Measurements from ENCODE around the gene ZBTB17. TPM values are rescaled to one million over a fixed set of nuclear protein-coding genes. Genes with fewer than 3 reads are reported as not detected.

ZBTB17 gene
- total RNA-seq, 1 experiment from 2014 or later = 41.6 TPM

GRCh38 chr1:15911927-15912326 is 64.0 kb downstream of the ZBTB17 start:
- POLR2A ChIA-PET = interaction anchor here (0.6 kb wide), 2 partner anchors 25 to 53 kb away, joined by 4 to 5 read pairs; no protein-coding TSS in a partner anchor
- no peaks in the 10 kb centered on the region for H3K9me3 ChIP-seq (ENCODE audit: control insufficient read depth, insufficient read depth, low read depth, low read length)
- intact Hi-C loops (cut with micrococcal nuclease; ENCODE audit: unreplicated experiment) = loop anchor here (10.0 kb wide), 1 partner anchor 107 kb away; the partner anchor contains the start of gene UQCRHL
- H3K4me1 ChIP-seq (ENCODE audit: control insufficient read depth, insufficient read depth, low read length) = no peaks in the 10 kb centered on the region; the same call in 1 of the 2 replicates
- CTCF ChIA-PET = no interaction called here
- no peaks in the 10 kb centered on the region for H3K27me3 ChIP-seq (ENCODE audit: control insufficient read depth, insufficient read depth, low read length)
- ATAC-seq (no peak), DNase-seq (ENCODE audit: low read depth, low spot score) (no peak)
- no TSS peak for BruUV-seq (replicated peaks)
- no peak overlapping the region for H3K27ac ChIP-seq (ENCODE audit: low read length)
- TF ChIP-seq SIN3A (IDR thresholded peaks at IDR 0.05; ENCODE audit: borderline replicate concordance, insufficient read depth, low read depth, low read length) (no peak), CTCF (IDR thresholded peaks at IDR 0.05) (no peak), TCF7L2 (IDR thresholded peaks at IDR 0.05; ENCODE audit: low read depth, low read length) (no peak), REST (IDR thresholded peaks at IDR 0.05; ENCODE audit: insufficient read depth in 1 of 2, low read depth in 2 of 2, low read length in 1 of 2) (no peak), POLR2AphosphoS5 (IDR thresholded peaks at IDR 0.05; ENCODE audit: low read depth, low read length) (no peak)
- peaks cover 23% of the 10 kb centered on the region for H3K36me3 ChIP-seq (ENCODE audit: control insufficient read depth, insufficient read depth, low read length)
- in situ Hi-C loops (cut with HindIII; ENCODE audit: low pct_unique_long_range_greater_than_20kb, low sequenced_read_pairs) = no loop called here
- H3K4me3 ChIP-seq (ENCODE audit: low read depth in 2 of 2, low read length in 2 of 2) = no peak overlapping the region

GRCh38 chr1:15911141-15911540 is 64.8 kb downstream of the ZBTB17 start:
- peaks cover 23% of the 10 kb centered on the region for H3K36me3 ChIP-seq (ENCODE audit: control insufficient read depth, insufficient read depth, low read length)
- DNase-seq (ENCODE audit: low read depth, low spot score) (no peak), ATAC-seq (no peak)
- TF ChIP-seq TCF7L2 (IDR thresholded peaks at IDR 0.05; ENCODE audit: low read depth, low read length) (no peak), CTCF (IDR thresholded peaks at IDR 0.05) (no peak), POLR2AphosphoS5 (IDR thresholded peaks at IDR 0.05; ENCODE audit: low read depth, low read length) (no peak), REST (IDR thresholded peaks at IDR 0.05; ENCODE audit: insufficient read depth in 1 of 2, low read depth in 2 of 2, low read length in 1 of 2) (no peak), SIN3A (IDR thresholded peaks at IDR 0.05; ENCODE audit: borderline replicate concordance, insufficient read depth, low read depth, low read length) (no peak)
- ChIA-PET POLR2A (no interaction called here), CTCF (no interaction called here)
- in situ Hi-C loops (cut with HindIII; ENCODE audit: low pct_unique_long_range_greater_than_20kb, low sequenced_read_pairs) (no loop called here), intact Hi-C loops (cut with micrococcal nuclease; ENCODE audit: unreplicated experiment) (loop anchor here (10.0 kb wide), 1 partner anchor 106 kb away; the partner anchor contains the start of gene UQCRHL)
- no peaks in the 10 kb centered on the region for H3K27me3 ChIP-seq (ENCODE audit: control insufficient read depth, insufficient read depth, low read length)
- no peak overlapping the region for H3K4me3 ChIP-seq (ENCODE audit: low read depth in 2 of 2, low read length in 2 of 2)
- no TSS peak for BruUV-seq (replicated peaks)
- no peak overlapping the region for H3K27ac ChIP-seq (ENCODE audit: low read length)
- no peaks in the 10 kb centered on the region; the same call in 1 of the 2 replicates for H3K4me1 ChIP-seq (ENCODE audit: control insufficient read depth, insufficient read depth, low read length)
- no peaks in the 10 kb centered on the region for H3K9me3 ChIP-seq (ENCODE audit: control insufficient read depth, insufficient read depth, low read depth, low read length)

All from Panc1 (cell line).